ENCODE results near the gene IWS1. TPM values are rescaled to one million over a fixed set of nuclear protein-coding genes. Genes with fewer than 3 reads are reported as not detected.
A peak's percentile ranks its signal among the peaks of the same experiment; 100 is the strongest.
"Not testable (repeated sequence)": the region's sequence is repeated elsewhere in the genome, so short reads cannot be mapped to it uniquely, and the experiment has no call there.

IWS1 gene
- 10 to 100 TPM; 65.0 to 79.4 (median 72.0) TPM for polyA plus RNA-seq (ENCODE audit: insufficient read length in 3 of 3)
- long read RNA-seq, donor 1, partial matches to known transcripts: 8 of 9 reads
- long read RNA-seq, donor 1, other reads (novel, unspliced or antisense): 0 of 9 reads
- long read RNA-seq, donor 2, partial matches to known transcripts: 7 of 7 reads
- long read RNA-seq, donor 2, other reads (novel, unspliced or antisense): 0 of 7 reads
- long read RNA-seq, donor 3, partial matches to known transcripts: 13 of 16 reads
- long read RNA-seq, donor 3, other reads (novel, unspliced or antisense): 0 of 16 reads
- long read RNA-seq, donor 4, partial matches to known transcripts: 6 of 8 reads
- long read RNA-seq, donor 4, other reads (novel, unspliced or antisense): 0 of 8 reads
- long read RNA-seq, donor 5: 0 reads
- long read RNA-seq, donor 6, partial matches to known transcripts: 10 of 11 reads
- long read RNA-seq, donor 6, other reads (novel, unspliced or antisense): 0 of 11 reads
- long read RNA-seq, donor 7, partial matches to known transcripts: 14 of 20 reads
- long read RNA-seq, donor 7, other reads (novel, unspliced or antisense): 0 of 20 reads
- long read RNA-seq, donor 8, partial matches to known transcripts: 50 of 56 reads
- long read RNA-seq, donor 8, other reads (novel, unspliced or antisense): 0 of 56 reads
- long read RNA-seq, donor 9, partial matches to known transcripts: 0 of 5 reads
- long read RNA-seq, donor 9, other reads (novel, unspliced or antisense): 0 of 5 reads
- long read RNA-seq, donor 10, partial matches to known transcripts: 5 of 8 reads
- long read RNA-seq, donor 10, other reads (novel, unspliced or antisense): 0 of 8 reads
- long read RNA-seq, donor 11, transcript IWS1-201 (14 exons, 2,958 nt): major isoform, 5 of 5 reads
- long read RNA-seq, donor 11, partial matches to known transcripts: 0 of 5 reads
- long read RNA-seq, donor 11, other reads (novel, unspliced or antisense): 0 of 5 reads
- long read RNA-seq, donor 12, partial matches to known transcripts: 0 of 2 reads
- long read RNA-seq, donor 12, other reads (novel, unspliced or antisense): 0 of 2 reads
- long read RNA-seq, donor 13, partial matches to known transcripts: 16 of 16 reads
- long read RNA-seq, donor 13, other reads (novel, unspliced or antisense): 0 of 16 reads
- long read RNA-seq, donor 14, transcript IWS1-201 (14 exons, 2,958 nt): major isoform, 6 of 14 reads
- long read RNA-seq, donor 14, partial matches to known transcripts: 7 of 14 reads
- long read RNA-seq, donor 14, other reads (novel, unspliced or antisense): 0 of 14 reads
- long read RNA-seq, donor 15, partial matches to known transcripts: 5 of 6 reads
- long read RNA-seq, donor 15, other reads (novel, unspliced or antisense): 0 of 6 reads
- long read RNA-seq, donor 16, transcript IWS1-201 (14 exons, 2,958 nt): major isoform, 8 of 31 reads
- long read RNA-seq, donor 16, partial matches to known transcripts: 22 of 31 reads
- long read RNA-seq, donor 16, other reads (novel, unspliced or antisense): 0 of 31 reads

DNA sequence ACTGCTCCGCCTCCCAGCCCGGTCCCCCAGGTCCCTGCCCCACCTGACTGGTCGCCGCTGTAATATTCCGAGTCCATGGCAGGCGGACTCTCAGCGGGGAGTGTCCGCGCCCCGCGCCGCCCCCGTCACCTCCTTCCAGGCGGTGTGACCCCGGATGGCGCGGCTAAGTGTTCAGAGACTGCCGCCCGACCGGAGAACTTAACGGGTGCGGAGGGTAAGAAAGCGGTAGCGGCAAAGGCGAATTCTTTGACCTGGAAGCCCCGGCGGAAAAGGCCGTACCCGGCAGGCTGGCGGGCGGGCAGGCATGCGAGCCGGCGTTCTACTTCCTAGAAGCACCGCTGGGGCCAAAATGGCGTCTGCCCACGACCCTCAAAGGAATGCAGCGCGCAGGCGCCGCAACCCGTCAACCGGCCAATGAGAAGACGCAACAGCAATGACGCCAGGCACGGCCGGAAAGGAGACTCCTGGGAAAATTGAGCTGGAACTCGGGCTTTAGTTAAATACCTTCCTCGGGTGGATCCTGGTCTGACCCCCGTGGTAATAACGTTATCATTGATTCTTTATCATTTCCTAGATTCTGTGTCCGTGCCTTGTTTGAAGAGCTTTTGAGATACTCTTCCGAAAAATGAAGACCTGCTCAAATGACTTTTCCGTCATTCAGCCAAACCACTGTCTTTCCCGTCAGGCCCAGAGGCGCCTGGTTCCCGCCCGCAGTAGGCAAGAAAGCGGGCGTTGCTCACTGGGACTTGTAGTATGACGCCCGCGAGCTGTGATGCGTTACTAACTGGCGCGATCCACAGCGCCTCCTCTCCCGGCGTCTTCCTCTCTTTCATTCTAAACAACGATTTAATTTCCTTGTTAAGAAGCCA, at the start of gene IWS1:
TSS of gene IWS1 (minus strand) at position 358 of the 869 bp plus-strand sequence. CDS start at position 77, 281 bp downstream.
- peak; percentile 92 to 97 (median 95) for DNase-seq (ENCODE audit: extremely low read depth in 1 of 11, low read depth in 9 of 11, low spot score in 4 of 11)

DNA sequence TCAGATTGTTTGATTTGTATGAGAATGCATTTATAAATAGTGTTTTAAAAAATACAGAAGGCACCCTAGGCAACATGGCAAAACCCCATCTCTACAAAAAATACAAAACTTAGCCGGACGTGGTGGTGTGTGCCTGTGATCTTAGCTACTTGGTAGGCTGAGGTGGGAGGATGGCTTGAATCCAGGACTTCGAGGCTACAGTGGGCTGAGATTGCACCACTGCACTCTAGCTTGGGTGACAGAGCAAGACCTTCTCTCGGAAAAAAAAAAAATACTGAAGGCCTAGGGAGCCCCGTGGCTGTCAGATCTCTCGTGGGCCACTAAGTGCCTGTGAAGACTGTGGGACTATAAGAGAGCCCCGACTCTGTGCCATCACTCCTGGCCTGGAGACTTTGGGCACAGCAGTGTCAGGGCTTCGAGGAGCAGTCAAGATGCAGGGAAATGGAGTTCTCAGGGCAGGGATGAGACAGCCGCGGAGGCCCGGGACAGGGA, 49.7 kb upstream of the IWS1 start:
- no peak for DNase-seq (ENCODE audit: extremely low read depth in 1 of 11, low read depth in 9 of 11, low spot score in 4 of 11)

DNA sequence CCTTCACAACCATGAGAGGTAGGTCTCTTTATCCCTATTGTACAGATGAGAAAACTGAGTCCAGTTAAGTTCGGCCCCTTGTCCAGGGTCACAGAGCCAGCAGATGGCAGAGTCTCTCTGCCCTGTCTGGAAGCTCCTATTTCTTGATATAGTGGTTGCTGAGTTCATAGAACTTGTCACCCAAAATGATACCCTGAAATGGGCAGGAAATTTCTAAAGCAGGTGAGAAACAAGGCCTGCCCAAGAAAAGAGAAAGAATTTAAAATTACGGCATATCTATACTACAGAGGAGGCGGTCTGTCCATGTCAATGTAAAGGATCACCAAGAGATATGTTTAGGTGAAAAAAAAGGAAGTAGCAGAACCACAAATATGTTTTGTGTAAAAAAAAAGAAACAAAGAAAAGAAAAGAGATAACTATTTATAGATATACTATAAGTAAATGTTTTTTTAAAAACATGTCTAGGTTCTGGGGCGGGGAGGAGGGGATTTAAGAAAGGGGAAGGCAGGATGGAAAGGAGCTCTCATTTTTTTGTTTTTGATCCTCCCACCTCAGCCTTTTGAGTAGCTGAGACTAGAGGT, 49.0 kb upstream of the IWS1 start:
- no peak for DNase-seq (ENCODE audit: extremely low read depth in 1 of 11, low read depth in 9 of 11, low spot score in 4 of 11)

DNA sequence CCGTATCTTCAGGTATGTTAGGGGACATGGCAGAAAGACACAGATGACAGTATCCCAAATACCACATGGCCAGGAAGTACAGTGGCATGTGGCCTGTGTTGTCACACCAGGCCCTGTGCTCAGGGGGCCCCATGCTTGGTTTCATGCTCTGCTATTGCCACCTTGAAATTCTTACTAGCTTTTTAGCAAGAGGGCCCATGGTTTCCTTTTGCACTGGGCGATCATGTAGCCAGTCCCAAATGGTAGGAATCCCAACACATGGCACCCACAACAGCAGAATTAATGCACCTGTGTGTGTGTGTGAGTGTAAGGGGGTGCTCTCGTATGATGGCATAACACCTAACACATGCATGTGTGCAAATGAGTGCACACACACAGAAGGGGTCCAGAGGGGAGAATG, 48.4 kb upstream of the IWS1 start:
- DNase-seq (ENCODE audit: extremely low read depth in 1 of 11, low read depth in 9 of 11, low spot score in 4 of 11): no peak

DNA sequence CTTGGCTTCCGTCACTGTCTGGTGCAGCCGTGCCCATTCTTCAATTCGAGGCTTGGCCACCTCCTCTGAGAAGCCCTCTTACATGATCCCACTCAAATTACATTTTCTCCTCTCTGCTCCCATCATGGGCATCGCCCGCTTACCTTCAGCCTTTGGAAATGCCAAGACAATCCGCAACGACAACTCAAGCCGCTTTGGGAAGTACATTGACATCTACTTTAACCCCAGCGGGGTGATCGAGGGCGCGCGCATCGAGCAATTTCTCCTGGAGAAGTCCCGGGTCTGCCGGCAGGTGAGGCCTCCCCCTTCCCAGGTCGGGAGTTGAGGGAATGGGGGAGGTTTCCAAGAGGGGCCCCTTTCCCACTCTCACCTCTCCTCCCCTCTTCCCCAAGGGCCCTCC, 47.5 kb upstream of the IWS1 start:
- DNase-seq (ENCODE audit: extremely low read depth in 1 of 11, low read depth in 9 of 11, low spot score in 4 of 11): no peak

DNA sequence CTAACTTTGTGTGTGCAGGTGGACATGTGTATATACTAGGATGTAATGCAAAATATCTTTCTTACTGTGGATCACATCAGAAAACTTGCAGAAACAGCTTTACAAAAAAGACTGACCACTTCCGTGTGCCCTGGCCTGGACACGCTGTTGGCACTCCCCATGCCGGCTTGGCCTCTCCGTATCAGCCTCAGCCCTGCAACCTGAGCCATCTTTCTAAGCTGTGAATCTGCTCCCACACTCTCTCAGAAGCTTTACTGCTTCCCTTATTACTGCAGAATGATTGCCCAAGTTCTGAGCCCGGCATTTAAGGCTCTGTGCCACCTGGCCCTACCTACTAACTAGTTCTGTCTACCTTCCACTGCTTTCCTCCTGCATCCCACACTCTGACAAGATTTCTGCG, 47.0 kb upstream of the IWS1 start:
- DNase-seq (ENCODE audit: extremely low read depth in 1 of 11, low read depth in 9 of 11, low spot score in 4 of 11): no peak

DNA sequence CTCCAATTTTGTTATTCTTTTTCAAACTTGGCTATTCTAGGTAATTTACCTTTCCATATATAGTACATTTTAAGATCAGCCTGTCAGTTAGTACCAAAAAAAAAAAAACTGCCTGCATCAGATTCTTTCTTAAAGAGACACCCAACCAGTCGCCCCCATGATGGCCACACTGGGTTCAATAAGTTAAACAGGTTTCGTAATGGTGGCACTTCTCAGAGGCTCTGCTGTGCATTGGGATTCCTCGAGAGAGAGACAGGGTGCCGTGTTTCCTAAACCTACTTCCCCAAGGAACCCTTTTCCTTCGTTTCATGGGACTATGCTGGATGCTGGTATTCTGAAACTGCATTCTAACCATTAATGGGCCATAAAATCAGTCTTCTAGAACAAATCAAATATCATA, 46.6 kb upstream of the IWS1 start:
- DNase-seq (ENCODE audit: extremely low read depth in 1 of 11, low read depth in 9 of 11, low spot score in 4 of 11): no peak

DNA sequence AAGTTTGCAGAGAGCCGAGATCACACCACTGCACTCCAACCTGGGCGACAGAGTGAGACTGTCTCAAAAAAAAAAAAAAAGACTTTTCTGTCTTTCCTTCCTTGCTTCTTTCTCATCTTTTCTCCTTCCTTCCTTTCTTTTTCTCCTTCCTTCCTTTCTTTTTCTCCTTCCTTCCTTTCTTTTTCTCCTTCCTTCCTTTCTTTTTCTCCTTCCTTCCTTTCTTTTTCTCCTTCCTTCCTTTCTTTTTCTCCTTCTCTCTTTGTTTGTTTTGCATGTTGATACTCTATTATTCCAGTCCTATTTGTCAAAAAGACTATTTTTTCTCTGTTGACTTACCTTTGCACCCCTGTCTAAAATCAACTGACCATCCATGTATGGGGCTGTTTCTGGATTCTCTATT, 46.1 kb upstream of the IWS1 start:
- not testable (repeated sequence) for DNase-seq (ENCODE audit: extremely low read depth in 1 of 11, low read depth in 9 of 11, low spot score in 4 of 11)

DNA sequence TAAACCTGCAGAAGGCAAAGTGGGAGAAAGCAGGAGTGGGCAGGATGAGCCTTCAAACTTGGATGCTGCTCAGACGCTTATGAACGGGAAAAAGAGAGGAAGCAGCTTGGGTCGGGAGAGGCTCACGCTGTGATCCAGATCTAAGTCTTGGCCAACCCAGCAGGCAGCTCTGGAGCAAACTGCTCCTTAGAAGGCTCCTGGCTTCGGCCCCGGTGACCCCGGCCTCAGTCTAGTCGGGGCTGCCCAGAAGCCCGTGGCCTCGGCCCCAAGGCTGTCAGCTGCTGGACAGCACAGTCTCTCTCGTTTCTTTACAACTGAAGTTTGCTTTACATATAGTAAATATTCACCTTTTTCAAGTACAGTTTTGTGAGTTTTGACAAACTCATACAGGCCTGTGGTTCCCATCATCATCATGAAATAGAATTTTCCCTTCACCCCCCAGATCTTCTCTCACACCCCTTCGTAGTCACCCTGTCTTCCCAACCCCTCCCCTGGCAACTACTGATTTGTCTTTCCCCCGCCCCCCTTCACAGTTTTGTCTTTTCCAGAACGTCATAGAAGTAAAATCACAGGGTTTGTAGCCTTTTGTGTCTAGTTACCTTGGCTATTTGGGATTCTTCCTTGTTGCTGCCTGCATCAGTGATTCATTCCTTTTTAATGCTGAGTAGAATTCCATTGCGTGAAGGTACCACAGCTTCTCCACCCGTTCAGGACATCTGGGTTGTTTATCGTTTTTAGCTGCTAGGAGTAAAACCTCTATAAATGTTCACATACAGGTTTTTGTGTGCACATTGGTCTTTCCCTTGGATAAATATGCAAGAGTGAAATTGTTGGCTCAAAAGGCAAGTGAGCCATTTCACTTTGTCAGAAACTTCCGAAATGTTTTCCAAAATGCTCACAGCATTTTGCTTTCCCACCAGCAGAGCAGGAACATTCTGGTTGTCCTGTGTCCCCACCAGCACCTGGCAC, 44.3 kb upstream of the IWS1 start:
- DNase-seq (ENCODE audit: extremely low read depth in 1 of 11, low read depth in 9 of 11, low spot score in 4 of 11): no peak

DNA sequence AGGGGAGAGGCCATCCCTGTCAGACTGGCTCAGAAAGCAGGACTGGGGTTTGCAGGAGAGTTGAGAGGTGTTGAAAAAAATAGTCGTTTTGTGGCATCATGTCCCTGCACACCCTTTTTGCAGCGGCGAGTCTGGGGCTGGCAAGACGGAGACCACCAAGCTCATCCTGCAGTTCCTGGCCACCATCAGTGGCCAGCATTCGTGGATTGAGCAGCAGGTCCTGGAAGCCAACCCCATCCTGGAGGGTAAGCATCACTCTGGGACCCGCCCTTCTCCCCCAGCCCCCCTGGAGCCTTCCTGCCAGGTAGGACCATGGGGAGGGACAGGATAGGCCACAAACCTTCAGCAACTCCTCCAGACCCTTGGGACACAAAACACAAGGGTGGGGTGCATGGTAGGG, 43.4 kb upstream of the IWS1 start:
- DNase-seq (ENCODE audit: extremely low read depth in 1 of 11, low read depth in 9 of 11, low spot score in 4 of 11): no peak

DNA sequence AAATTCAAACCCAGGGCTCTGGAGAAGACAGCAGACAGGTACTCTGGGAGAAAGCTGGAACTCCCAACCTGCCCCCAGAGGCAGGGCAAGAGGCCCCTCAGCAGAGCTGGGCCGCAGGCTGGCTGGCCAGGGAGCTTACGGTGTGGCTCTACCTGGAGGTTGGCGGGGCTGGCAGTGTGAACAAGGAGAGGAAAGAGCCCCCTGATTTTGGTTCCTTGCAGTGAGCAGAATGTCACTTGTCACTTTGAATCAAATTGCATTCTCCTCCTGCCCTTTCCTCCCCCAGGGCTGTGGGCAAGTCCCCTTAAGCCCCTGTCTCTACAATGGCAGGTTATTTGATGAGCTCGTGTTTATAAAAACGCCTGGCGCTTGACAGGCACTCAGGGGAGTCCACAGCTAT, 41.8 kb upstream of the IWS1 start:
- DNase-seq (ENCODE audit: extremely low read depth in 1 of 11, low read depth in 9 of 11, low spot score in 4 of 11): no peak

DNA sequence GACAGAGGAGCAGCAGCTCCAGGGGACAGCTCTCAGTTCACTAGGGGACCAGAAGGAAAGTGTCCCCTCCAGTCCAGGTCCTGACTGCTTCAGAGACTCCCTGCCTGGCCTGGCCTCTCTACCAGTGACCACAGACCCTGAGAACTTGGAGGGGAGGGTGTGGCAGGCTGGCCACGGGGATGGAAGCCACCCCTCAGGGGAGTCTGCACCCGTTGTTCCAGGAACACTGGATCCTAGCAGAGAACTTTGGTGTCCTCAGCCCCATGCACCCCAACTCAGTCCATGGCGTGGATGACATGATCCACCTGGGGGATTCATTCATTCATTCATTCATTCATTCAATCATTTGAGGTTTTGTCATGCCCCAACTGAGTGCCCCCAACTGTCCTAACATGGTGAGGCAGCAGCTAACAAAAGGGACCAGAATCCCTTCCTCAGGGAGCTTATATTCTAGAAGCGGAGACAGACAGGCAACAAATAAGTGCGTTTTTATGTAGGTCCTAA, 41.1 kb upstream of the IWS1 start:
- no peak for DNase-seq (ENCODE audit: extremely low read depth in 1 of 11, low read depth in 9 of 11, low spot score in 4 of 11)

DNA sequence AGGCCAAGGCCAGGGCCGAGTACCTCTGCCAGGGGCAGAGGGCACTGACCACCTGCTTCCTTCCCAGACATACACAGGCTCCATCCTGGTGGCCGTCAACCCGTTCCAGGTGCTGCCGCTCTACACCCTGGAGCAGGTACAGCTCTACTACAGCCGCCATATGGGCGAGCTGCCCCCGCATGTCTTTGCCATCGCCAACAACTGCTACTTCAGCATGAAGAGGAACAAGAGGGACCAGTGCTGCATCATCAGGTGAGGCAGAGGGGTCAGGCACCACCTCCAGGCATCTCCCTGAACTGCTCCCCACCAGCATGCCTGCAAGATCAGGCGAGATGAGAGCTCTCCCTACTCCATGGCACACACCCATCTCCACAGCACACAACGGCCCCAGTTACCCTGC, 40.3 kb upstream of the IWS1 start:
- DNase-seq (ENCODE audit: extremely low read depth in 1 of 11, low read depth in 9 of 11, low spot score in 4 of 11): no peak

DNA sequence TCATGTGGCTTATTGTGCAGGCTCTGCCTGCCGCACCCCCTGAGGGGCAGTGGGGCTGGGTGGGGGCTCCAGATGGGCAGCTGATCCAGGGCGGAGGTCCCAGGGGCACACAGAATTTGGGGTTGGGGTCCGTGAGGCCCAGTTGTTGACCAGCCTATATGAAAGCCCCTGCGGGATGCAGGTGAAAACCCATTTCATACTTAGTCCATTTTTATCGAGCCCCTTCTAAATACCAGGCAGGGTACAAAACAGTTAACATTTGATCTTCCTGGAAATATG, 39.8 kb upstream of the IWS1 start:
- no peak for DNase-seq (ENCODE audit: extremely low read depth in 1 of 11, low read depth in 9 of 11, low spot score in 4 of 11)

DNA sequence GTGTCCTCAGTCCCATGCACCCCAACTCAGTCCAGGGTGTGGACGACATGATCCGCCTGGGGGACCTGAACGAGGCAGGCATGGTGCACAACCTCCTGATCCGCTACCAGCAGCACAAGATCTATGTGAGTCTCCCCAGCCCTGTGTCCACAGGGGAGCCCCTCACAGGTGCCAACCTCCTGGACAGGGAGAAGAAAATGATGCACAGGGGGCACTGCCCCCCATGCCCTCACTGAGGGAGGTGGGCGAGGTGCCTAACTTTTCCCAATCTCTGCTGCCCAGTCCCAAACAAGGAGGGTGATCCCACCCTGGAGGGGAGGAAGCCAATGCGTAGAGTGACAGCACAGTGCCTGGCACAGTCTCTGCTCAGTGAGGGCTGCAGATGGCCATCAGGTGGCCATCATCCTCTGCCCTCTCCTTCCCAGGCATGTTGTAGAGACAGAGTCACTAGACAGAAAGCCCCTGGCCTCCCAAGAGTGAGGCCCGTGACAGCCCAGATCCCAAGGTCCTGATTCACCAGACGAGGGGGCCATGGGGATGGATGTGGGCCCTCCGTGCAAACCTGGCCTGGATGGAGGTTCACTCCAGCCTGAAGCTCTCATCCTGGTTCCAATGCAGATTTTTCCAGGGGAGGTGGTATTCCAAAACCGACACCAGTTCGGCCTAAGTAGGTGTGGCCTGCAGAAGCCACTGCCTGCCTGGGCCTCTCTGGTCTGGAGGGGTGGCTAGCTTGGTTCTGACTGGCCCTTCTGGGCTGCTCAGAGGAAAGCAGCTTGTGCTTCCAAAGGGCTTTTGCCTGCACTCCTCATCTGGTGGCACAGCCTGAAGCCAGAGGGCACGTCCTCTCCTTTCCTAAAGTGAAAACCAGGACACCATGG, 39.2 kb upstream of the IWS1 start:
- DNase-seq (ENCODE audit: extremely low read depth in 1 of 11, low read depth in 9 of 11, low spot score in 4 of 11): no peak
